Adrenal gland (tissue), 12 donors: ENCODE measurements around the gene GLYATL3. TPM values are rescaled to one million over a fixed set of nuclear protein-coding genes. Genes with fewer than 3 reads are reported as not detected.

Experiments used
- DNase-seq, 7 donors: peaks; one replicate each; pipeline ENCODE4 v3.0.0-alpha.2; 2019 to 2020
- H3K27ac ChIP-seq, 5 donors: fragments of 200-600 bp; sonication (generic) in 4 of 5; 1 replicate in 3 of 5; 2 replicates in 2 of 5; pipeline versions ENCODE4 v1.5.1 to v1.8.0; 2016 to 2020; ENCODE audit warnings: mild to moderate bottlenecking in 1 of 5
- H3K27me3 ChIP-seq: fragments of 200-600 bp; 2 replicates; pipeline ENCODE4 v1.8.0; 2021
- H3K36me3 ChIP-seq, 2 donors: fragments of 200-600 bp; replicated peaks in 1 of 2; 1 replicate in 1 of 2; 2 replicates in 1 of 2; pipeline versions ENCODE4 v1.5.1 to v1.8.0; 2018 to 2022
- H3K4me1 ChIP-seq, 2 donors: fragments of 200-600 bp; replicated peaks in 1 of 2; 1 replicate in 1 of 2; 2 replicates in 1 of 2; pipeline versions ENCODE4 v1.5.1 to v1.8.0; 2018 to 2021
- H3K4me3 ChIP-seq, 4 donors: fragments of 200-600 bp; sonication (generic) in 3 of 4; one replicate each; pipeline ENCODE4 v1.5.1; 2016 to 2018
- H3K9me3 ChIP-seq, 3 donors: fragments of 200-600 bp; sonication (generic) in 1 of 3; replicated peaks in 1 of 3; 1 replicate in 2 of 3; 2 replicates in 1 of 3; pipeline versions ENCODE4 v1.5.1 to v1.8.0; 2016 to 2021
- POLR2A ChIP-seq, 2 donors: fragments of 450-650 bp; IDR thresholded peaks; one replicate each; pipeline ENCODE4 v1.6.1; 2017; ENCODE audit warnings: antibody characterized with exemption in 2 of 2, mild to moderate bottlenecking in 2 of 2, moderate library complexity in 1 of 2
- WGBS, 4 donors: extraction: QIAGEN DNeasy Blood & Tissue Kit in 2 of 4; methylation state at CpG; one replicate each; pipeline versions ENCODE4 v1.1.5 to v1.1.7; 2013 to 2017; 5-methylcytosine and 5-hydroxymethylcytosine counted together
- intact Hi-C, 2 donors: fragments of 100-400 bp; cut with DNase I; formaldehyde crosslinking; loops; one replicate each; pipeline versions ENCODE4 v1.14.1 to v1.15.0; 2022 to 2023
- polyA plus RNA-seq, 3 donors: library from polyadenylated mRNA; stranded (reverse); fragments of 200-250 nt in 2 of 3; fragments of 350-450 nt in 1 of 3; fragmentation: Illumina TruSeq in 1 of 3; extraction: RNeasy Lipid Tissue Mini Kit (QIAGEN cat#74804) in 1 of 3; gene quantifications; one replicate each; pipeline ENCODE4 v1.2.3, GENCODE V29; 2013 to 2014
- total RNA-seq, 9 donors: library from RNA; depleted of rRNA in 4 of 9; stranded (reverse); fragments of >200 nt in 4 of 9; fragments of 120-200 nt in 1 of 9; fragmentation: NEBNext Ultra II Directional in 1 of 9; extraction: Animal tissue kit (Norgen Biotek cat#: 25700) in 1 of 9; gene quantifications; one replicate each; pipeline versions ENCODE4 v1.1.0 to v1.2.4, GENCODE V29; 2013 to 2023
- TF ChIP-seq, protein P1 (sequence below), 6 experiments: fragments of 450-650 bp in 4 of 6; fragments of 200-600 bp in 2 of 6; sonication (generic) in 1 of 6; IDR thresholded peaks; 1 replicate in 5 of 6; 2 replicates in 1 of 6; pipeline versions ENCODE4 v1.5.1 to v1.8.0; 2016 to 2021; ENCODE audit warnings: antibody characterized with exemption in 6 of 6, mild to moderate bottlenecking in 2 of 6, moderate library complexity in 1 of 6
- donor health status: healthy with polysubstance abuse.
- donor health status: Bipolar disorder and iron deficiency.
- donor health status: DM: yes; HTN: yes; CAD: no.
- donor health status: DM: no; HTN: no; CAD: no.
- donor health status: DM: no; HTN: no; CAD: no.
- donor health status: DM: yes; HTN: yes; CAD: no.

The GLYATL3 gene
- total and polyA plus RNA-seq, 12 donors: not detected

DNA sequence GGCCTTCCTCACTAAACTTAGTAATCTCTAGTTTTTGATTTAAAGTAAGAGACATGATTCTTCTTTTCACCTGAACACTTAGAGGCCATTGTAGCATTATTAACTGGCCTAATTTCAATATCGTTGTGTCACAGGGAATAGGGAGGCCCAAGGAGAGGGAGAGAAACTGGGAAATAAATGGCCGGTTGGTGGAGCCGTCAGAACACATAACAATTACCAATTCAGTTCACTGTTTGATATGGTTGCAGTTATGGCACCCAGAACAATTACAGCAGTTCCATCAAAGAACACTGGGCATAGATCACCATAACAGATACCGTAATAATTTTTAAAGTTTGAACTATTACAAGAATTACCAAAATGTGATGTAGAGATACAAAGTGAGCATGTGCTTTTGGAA is 9.1 kb upstream of the GLYATL3 start:
- no peaks in the 10 kb centered on the region for H3K36me3 ChIP-seq
- H3K9me3 ChIP-seq: no peaks in the 10 kb centered on the region
- intact Hi-C loops: no loop called here
- H3K27ac ChIP-seq: no peak overlapping the region
- H3K27me3 ChIP-seq: no peaks in the 10 kb centered on the region
- TF ChIP-seq POLR2A (IDR thresholded peaks at IDR 0.05): no peak
- TF ChIP-seq, protein P1, sequence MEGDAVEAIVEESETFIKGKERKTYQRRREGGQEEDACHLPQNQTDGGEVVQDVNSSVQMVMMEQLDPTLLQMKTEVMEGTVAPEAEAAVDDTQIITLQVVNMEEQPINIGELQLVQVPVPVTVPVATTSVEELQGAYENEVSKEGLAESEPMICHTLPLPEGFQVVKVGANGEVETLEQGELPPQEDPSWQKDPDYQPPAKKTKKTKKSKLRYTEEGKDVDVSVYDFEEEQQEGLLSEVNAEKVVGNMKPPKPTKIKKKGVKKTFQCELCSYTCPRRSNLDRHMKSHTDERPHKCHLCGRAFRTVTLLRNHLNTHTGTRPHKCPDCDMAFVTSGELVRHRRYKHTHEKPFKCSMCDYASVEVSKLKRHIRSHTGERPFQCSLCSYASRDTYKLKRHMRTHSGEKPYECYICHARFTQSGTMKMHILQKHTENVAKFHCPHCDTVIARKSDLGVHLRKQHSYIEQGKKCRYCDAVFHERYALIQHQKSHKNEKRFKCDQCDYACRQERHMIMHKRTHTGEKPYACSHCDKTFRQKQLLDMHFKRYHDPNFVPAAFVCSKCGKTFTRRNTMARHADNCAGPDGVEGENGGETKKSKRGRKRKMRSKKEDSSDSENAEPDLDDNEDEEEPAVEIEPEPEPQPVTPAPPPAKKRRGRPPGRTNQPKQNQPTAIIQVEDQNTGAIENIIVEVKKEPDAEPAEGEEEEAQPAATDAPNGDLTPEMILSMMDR (IDR thresholded peaks at IDR 0.05): no peak
- no peak for DNase-seq
- WGBS, 4 donors: 96 to 98% (median 98%) methylated on average over 4 of the region's 4 CpGs
- no peaks in the 10 kb centered on the region for H3K4me1 ChIP-seq
- H3K4me3 ChIP-seq: no peak overlapping the region

DNA sequence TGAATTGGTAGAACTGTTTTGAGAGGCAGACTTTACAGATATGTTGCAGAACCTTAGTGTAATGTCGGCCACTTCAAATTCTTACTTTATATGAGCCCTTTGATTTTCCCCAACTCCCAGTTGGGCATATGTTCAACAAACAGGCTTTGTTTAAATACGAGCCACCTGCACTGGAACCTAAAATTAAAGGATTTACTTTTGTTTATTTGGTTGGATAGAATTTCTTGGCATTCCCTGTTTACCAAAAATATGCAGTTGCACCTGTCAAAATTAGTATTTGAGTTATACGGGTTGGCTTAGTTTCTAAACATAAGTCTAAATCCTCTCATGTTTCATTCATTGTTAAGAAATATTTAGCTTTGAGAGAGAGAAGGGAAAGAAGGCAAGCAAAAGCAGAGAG is 2.4 kb upstream of the GLYATL3 start:
- intact Hi-C loops: no loop called here
- Histone ChIP-seq H3K27me3 (no peaks in the 10 kb centered on the region), H3K4me1 (no peaks in the 10 kb centered on the region), H3K27ac (no peak overlapping the region), H3K36me3 (no peaks in the 10 kb centered on the region), H3K9me3 (no peaks in the 10 kb centered on the region), H3K4me3 (no peak overlapping the region)
- WGBS, 4 donors: 78 to 91% (median 83%) methylated on average over 3 of the region's 3 CpGs
- no peak for DNase-seq
- TF ChIP-seq POLR2A (IDR thresholded peaks at IDR 0.05): no peak
- TF ChIP-seq, protein P1 (IDR thresholded peaks at IDR 0.05): no peak

DNA sequence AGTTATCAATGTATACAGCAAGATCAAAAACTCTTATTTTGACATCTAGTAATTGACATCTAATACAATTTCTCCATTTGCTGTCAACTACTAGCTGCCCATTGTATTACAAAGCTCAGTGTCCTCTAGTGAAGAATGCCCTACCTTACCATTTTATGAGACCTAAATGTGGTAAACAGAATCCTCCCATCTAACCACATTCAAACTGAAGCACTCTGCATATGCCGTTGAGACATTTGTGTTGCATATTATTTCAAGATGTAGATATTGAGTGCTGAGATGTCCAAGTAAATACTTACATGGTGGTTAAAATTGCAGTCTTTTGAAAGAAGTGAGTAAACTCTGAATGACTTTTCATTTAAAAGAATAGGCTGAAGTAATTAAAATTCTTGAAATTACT is 597 bp upstream of the GLYATL3 start:
- H3K4me1 ChIP-seq: no peaks in the 10 kb centered on the region
- H3K27ac ChIP-seq: no peak overlapping the region
- no peaks in the 10 kb centered on the region for H3K27me3 ChIP-seq
- WGBS, 4 donors: 77 to 87% (median 83%) methylated on average over 1 of the region's 1 CpG
- TF ChIP-seq, protein P1 (IDR thresholded peaks at IDR 0.05): no peak
- TF ChIP-seq POLR2A (IDR thresholded peaks at IDR 0.05): no peak
- DNase-seq: no peak
- no peak overlapping the region for H3K4me3 ChIP-seq
- H3K36me3 ChIP-seq: no peaks in the 10 kb centered on the region
- no peaks in the 10 kb centered on the region for H3K9me3 ChIP-seq
- intact Hi-C loops: no loop called here

DNA sequence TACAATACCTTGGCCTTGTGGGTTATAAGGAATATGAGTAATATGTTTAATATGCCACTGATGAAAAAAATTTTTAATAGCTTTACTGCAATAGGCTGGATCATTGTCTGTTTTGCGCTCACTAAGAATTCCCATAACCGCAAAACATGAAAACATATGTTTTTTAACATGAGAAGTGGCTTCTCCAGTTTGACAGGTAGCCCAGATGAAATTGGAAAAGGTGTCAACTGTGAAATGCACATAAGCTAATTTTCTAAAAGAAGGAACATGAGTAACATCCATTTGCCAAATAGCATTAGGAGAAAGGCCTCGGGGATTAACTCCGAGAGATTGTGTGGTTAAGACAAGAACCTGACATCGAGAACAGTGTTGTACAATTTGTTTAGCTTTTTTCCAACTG is 4.9 kb downstream of the GLYATL3 start:
- 70 to 93% (median 87%) methylated on average over 5 of the region's 5 CpGs for WGBS, 4 donors
- H3K36me3 ChIP-seq: no peaks in the 10 kb centered on the region
- no peak for TF ChIP-seq POLR2A (IDR thresholded peaks at IDR 0.05)
- TF ChIP-seq, protein P1 (IDR thresholded peaks at IDR 0.05): no peak
- DNase-seq: no peak
- no peaks in the 10 kb centered on the region for H3K4me1 ChIP-seq
- no peak overlapping the region for H3K4me3 ChIP-seq
- no peak overlapping the region for H3K27ac ChIP-seq
- no peaks in the 10 kb centered on the region for H3K27me3 ChIP-seq
- no peaks in the 10 kb centered on the region for H3K9me3 ChIP-seq
- intact Hi-C loops: no loop called here
